Liver (tissue), 9 donors: ENCODE data around the gene RGR. TPM values are rescaled to one million over a fixed set of nuclear protein-coding genes. Genes with fewer than 3 reads are reported as not detected.

Experiments used
- DNase-seq: peaks from one replicate; pipeline ENCODE4 v3.0.0-alpha.2; 2017; ENCODE audit warnings: low spot score
- H3K27ac ChIP-seq, 2 donors: one replicate each; pipeline ENCODE4 v1.7.0; 2013; ENCODE audit warnings: inconsistent platforms in 2 of 2, low read length in 2 of 2, control low read depth in 1 of 2, low read depth in 1 of 2, mild to moderate bottlenecking in 1 of 2
- H3K27me3 ChIP-seq, 4 donors: one replicate each; pipeline versions ENCODE4 v1.6.1 to v1.7.0; 2013; ENCODE audit warnings: low read length in 3 of 4, inconsistent platforms in 1 of 4, mild to moderate bottlenecking in 1 of 4, moderate library complexity in 1 of 4; ENCODE audit not compliant: control insufficient read depth in 4 of 4, insufficient read depth in 4 of 4
- H3K36me3 ChIP-seq, 4 donors: one replicate each; pipeline versions ENCODE4 v1.6.1 to v1.7.0; 2013; ENCODE audit warnings: low read length in 3 of 4, mild to moderate bottlenecking in 3 of 4, low read depth in 1 of 4, moderate library complexity in 1 of 4; ENCODE audit not compliant: control insufficient read depth in 4 of 4, insufficient read depth in 3 of 4
- H3K4me1 ChIP-seq, 4 donors: one replicate each; pipeline versions ENCODE4 v1.6.1 to v1.7.0; 2013; ENCODE audit warnings: low read length in 3 of 4, mild to moderate bottlenecking in 3 of 4, moderate library complexity in 1 of 4; ENCODE audit not compliant: control insufficient read depth in 4 of 4, insufficient read depth in 4 of 4
- H3K4me3 ChIP-seq, 3 donors: one replicate each; pipeline versions ENCODE4 v1.6.1 to v1.7.0; 2013; ENCODE audit warnings: low read length in 3 of 3, control low read depth in 1 of 3, low read depth in 1 of 3, mild to moderate bottlenecking in 1 of 3
- H3K9ac ChIP-seq, 2 donors: one replicate each; pipeline ENCODE4 v1.7.0; 2013; ENCODE audit warnings: low read length in 2 of 2, mild to moderate bottlenecking in 2 of 2, moderate library complexity in 2 of 2, control low read depth in 1 of 2, low read depth in 1 of 2
- H3K9me3 ChIP-seq, 4 donors: one replicate each; pipeline versions ENCODE4 v1.6.1 to v1.7.0; 2013; ENCODE audit warnings: low read length in 3 of 4; ENCODE audit not compliant: control insufficient read depth in 4 of 4
- CTCF ChIP-seq: fragments of 150-350 bp; IDR thresholded peaks from 2 replicates; pipeline ENCODE4 v1.5.1; 2017; ENCODE audit warnings: improper control_type of control experiment, low read depth, low read length; ENCODE audit not compliant: missing input control
- EGR1 ChIP-seq, 2 donors: IDR thresholded peaks; 2 replicates each; pipeline ENCODE4 v1.6.1; 2016 to 2018; ENCODE audit warnings: antibody characterized with exemption in 2 of 2, low read depth in 2 of 2
- FOXA2 ChIP-seq: IDR thresholded peaks from 2 replicates; pipeline ENCODE4 v1.6.1; 2016; ENCODE audit warnings: antibody characterized with exemption
- GABPA ChIP-seq, 2 donors: IDR thresholded peaks in 1 of 2; conservative IDR thresholded peaks in 1 of 2; 2 replicates each; pipeline ENCODE4 v1.6.1; 2016; ENCODE audit warnings: antibody characterized with exemption in 2 of 2, mild to moderate bottlenecking in 1 of 2, moderate library complexity in 1 of 2
- HNF4A ChIP-seq, 2 donors: conservative IDR thresholded peaks; 2 replicates each; pipeline ENCODE4 v1.6.1; 2016; ENCODE audit warnings: antibody characterized with exemption in 2 of 2, mild to moderate bottlenecking in 2 of 2
- HNF4G ChIP-seq: IDR thresholded peaks from 2 replicates; pipeline ENCODE4 v1.6.1; 2016; ENCODE audit warnings: antibody characterized with exemption
- JUND ChIP-seq, 2 donors: IDR thresholded peaks; 2 replicates each; pipeline ENCODE4 v1.6.1; 2016; ENCODE audit warnings: antibody characterized with exemption in 2 of 2
- MAX ChIP-seq: IDR thresholded peaks from 2 replicates; pipeline ENCODE4 v1.6.1; 2016; ENCODE audit warnings: antibody characterized with exemption
- NR2F2 ChIP-seq: IDR thresholded peaks from 2 replicates; pipeline ENCODE4 v1.6.1; 2016; ENCODE audit warnings: antibody characterized with exemption
- RAD21 ChIP-seq, 2 donors: IDR thresholded peaks; 2 replicates each; pipeline ENCODE4 v1.6.1; 2016; ENCODE audit warnings: antibody characterized with exemption in 2 of 2, mild to moderate bottlenecking in 2 of 2
- REST ChIP-seq: IDR thresholded peaks from 2 replicates; pipeline ENCODE4 v1.6.1; 2016; ENCODE audit warnings: antibody characterized with exemption, mild to moderate bottlenecking
- RXRA ChIP-seq, 2 donors: IDR thresholded peaks; 2 replicates each; pipeline ENCODE4 v1.6.1; 2017 to 2018; ENCODE audit warnings: antibody characterized with exemption in 2 of 2, mild to moderate bottlenecking in 1 of 2
- SP1 ChIP-seq: IDR thresholded peaks from 2 replicates; pipeline ENCODE4 v1.6.1; 2018; ENCODE audit warnings: antibody characterized with exemption, mild to moderate bottlenecking
- YY1 ChIP-seq: IDR thresholded peaks from 2 replicates; pipeline ENCODE4 v1.6.1; 2016; ENCODE audit warnings: antibody characterized with exemption, mild to moderate bottlenecking
- ZBTB33 ChIP-seq: IDR thresholded peaks from 2 replicates; pipeline ENCODE4 v1.6.1; 2016; ENCODE audit warnings: antibody characterized with exemption
- WGBS: extraction: QIAGEN DNeasy Blood & Tissue Kit; methylation state at CpG from one replicate; pipeline ENCODE4 v1.1.7; 2013; 5-methylcytosine and 5-hydroxymethylcytosine counted together
- polyA plus RNA-seq, 2 donors: library from polyadenylated mRNA; stranded (reverse) in 1 of 2; unstranded in 1 of 2; fragments of 200-250 nt in 1 of 2; fragments of >200 nt in 1 of 2; fragmentation: Nextera tagmentation in 1 of 2; extraction: Ambion mirVana in 1 of 2; gene quantifications; one replicate each; pipeline versions ENCODE4 v1.2.1 to v1.2.3, GENCODE V29; 2013 to 2015
- total RNA-seq, 2 donors: library from RNA; depleted of rRNA; stranded (reverse); fragments of >200 nt; gene quantifications; one replicate each; pipeline ENCODE4 v1.2.3, GENCODE V29; 2014
- TF ChIP-seq, protein P1 (sequence below): IDR thresholded peaks from 2 replicates; pipeline ENCODE4 v1.6.1; 2016; ENCODE audit warnings: antibody characterized with exemption
- donor health status: healthy.
- donor health status: healthy.
- donor health status: healthy.
- donor health status: healthy.
- donor health status: healthy.

Gene RGR
- total and polyA plus RNA-seq, 4 donors: not detected

DNA sequence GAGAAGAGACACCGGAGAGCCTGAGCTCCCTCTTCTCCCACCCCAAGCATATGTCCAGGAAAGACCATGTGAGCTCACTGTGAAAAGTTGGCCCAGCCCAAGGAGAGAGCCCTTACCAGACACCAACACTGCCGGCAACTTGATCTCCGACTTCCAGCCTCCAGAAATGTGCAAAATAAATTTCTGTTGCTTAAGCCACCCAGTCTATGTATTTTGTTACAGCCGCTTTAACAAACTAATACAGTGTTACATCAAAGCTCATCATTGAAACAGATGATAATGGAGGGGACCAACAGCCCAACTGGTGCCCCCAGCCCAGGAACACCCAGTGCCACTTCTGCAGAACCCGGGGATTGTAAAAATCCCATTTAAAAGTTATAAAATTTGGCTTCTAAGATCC, 18.9 kb downstream of the RGR start:
- no peak overlapping the region for H3K4me3 ChIP-seq
- no peak overlapping the region for H3K9ac ChIP-seq
- H3K4me1 ChIP-seq: no peaks in the 10 kb centered on the region
- no peaks in the 10 kb centered on the region for H3K27me3 ChIP-seq
- TF ChIP-seq GABPA (IDR thresholded peaks at IDR 0.05 in 1 of 2, conservative IDR thresholded peaks at IDR 0.05 in 1 of 2) (no peak), FOXA2 (no peak), CTCF (no peak), EGR1 (IDR thresholded peaks at IDR 0.05; ENCODE audit: low read depth in 2 of 2) (no peak), JUND (IDR thresholded peaks at IDR 0.05) (no peak), HNF4G (no peak), SP1 (no peak), NR2F2 (no peak), RXRA (IDR thresholded peaks at IDR 0.05) (no peak), MAX (no peak), ZBTB33 (no peak), REST (no peak), YY1 (no peak)
- TF ChIP-seq, protein P1, sequence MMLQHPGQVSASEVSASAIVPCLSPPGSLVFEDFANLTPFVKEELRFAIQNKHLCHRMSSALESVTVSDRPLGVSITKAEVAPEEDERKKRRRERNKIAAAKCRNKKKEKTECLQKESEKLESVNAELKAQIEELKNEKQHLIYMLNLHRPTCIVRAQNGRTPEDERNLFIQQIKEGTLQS: no peak
- H3K9me3 ChIP-seq: no peaks in the 10 kb centered on the region
- no peak for DNase-seq
- H3K27ac ChIP-seq: no peak overlapping the region
- H3K36me3 ChIP-seq: no peaks in the 10 kb centered on the region
- WGBS: 81% methylated on average over 5 of the region's 5 CpGs

- no peak overlapping the region for H3K9ac ChIP-seq
- H3K4me1 ChIP-seq: no peaks in the 10 kb centered on the region
- H3K27ac ChIP-seq: no peak overlapping the region
- peak; percentile 66 for DNase-seq
- no peak overlapping the region for H3K4me3 ChIP-seq
- H3K9me3 ChIP-seq: no peaks in the 10 kb centered on the region
- TF ChIP-seq FOXA2 (no peak), CTCF (peak; percentile 93), HNF4G (no peak), HNF4A (conservative IDR thresholded peaks at IDR 0.05) (no peak), RAD21 (IDR thresholded peaks at IDR 0.05) (peak; percentile 91 to 95), REST (no peak)
- H3K27me3 ChIP-seq: peaks cover 0 to 3% (median 0%) of the 10 kb centered on the region in 4 donors
- WGBS: 3% methylated on average over 11 of the region's 11 CpGs
- no peaks in the 10 kb centered on the region for H3K36me3 ChIP-seq
Measured at GRCh38 chr10:84264611-84265141, 19.8 kb downstream of the RGR start.
